Spleen (tissue), 7 donors: ENCODE data around the gene TMEFF1.

Experiments used
- POLR2A ChIP-seq, 3 donors: fragments of 450-650 bp; IDR thresholded peaks; one replicate each; pipeline ENCODE4 v1.5.1; 2017; ENCODE audit warnings: antibody characterized with exemption in 3 of 3, mild to moderate bottlenecking in 1 of 3
- TF ChIP-seq, protein P1 (sequence below), 11 experiments: fragments of 200-600 bp in 7 of 11; fragments of 450-650 bp in 4 of 11; sonication (generic) in 4 of 11; IDR thresholded peaks in 8 of 11; conservative IDR thresholded peaks in 3 of 11; 1 replicate in 7 of 11; 2 replicates in 4 of 11; pipeline versions ENCODE4 v1.4.0 to v1.8.0; 2016 to 2021; ENCODE audit warnings: antibody characterized with exemption in 11 of 11, inconsistent platforms in 4 of 11, mild to moderate bottlenecking in 1 of 11
- donor health status: DM: no; HTN: no; CAD: no; lungs with moderate emphysema.
- donor health status: DM: no; HTN: no; CAD: no.
- donor health status: DM: no; HTN: no; CAD: no.

DNA sequence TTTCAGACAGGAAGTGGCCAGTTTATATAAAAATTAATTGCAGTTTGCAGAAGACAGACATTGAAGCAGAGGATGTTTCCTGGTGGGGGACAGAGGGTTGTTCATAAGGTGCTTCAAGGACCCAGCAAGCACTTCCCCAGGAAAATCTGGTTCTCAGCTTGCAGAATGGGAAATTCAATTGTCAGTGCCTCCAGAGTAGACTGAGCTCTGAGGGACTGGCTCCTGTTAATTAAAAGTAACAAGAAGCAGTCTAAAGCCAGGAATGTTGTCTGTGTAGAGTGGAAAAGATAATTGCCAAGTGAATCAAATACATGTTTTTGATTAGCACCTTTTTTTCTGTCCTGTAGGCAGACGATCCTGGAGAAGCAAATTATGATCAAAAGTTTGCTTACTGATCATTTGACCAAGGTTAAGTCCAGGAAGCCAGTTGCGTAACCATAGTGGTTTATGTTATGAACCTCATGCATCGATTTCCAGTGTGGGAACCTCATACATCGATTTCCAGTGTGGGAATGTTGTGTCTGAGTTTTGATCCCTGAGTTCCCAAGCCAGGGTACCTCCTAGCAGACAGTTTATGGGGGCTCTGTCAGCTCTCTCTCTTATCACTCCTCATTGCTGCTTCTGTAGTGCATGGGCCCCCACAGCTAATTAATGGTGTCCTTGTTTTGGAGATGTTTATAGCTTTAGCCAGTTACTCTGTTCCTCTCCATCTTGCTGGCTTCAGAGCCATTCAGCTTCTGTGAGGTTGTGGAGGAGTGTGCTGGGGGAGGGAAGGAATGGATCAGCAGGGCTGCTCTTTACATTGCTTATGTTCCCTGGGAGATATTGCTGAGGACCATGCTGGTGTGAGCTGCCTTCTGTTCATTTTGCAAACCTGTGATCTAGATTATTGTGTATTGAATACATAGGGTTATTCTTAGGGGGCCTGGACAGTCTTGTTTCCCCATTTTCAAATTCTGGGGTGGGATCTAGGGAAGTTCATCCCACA lies 28.9 kb upstream of the TMEFF1 start:
- TF ChIP-seq, protein P1, sequence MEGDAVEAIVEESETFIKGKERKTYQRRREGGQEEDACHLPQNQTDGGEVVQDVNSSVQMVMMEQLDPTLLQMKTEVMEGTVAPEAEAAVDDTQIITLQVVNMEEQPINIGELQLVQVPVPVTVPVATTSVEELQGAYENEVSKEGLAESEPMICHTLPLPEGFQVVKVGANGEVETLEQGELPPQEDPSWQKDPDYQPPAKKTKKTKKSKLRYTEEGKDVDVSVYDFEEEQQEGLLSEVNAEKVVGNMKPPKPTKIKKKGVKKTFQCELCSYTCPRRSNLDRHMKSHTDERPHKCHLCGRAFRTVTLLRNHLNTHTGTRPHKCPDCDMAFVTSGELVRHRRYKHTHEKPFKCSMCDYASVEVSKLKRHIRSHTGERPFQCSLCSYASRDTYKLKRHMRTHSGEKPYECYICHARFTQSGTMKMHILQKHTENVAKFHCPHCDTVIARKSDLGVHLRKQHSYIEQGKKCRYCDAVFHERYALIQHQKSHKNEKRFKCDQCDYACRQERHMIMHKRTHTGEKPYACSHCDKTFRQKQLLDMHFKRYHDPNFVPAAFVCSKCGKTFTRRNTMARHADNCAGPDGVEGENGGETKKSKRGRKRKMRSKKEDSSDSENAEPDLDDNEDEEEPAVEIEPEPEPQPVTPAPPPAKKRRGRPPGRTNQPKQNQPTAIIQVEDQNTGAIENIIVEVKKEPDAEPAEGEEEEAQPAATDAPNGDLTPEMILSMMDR (IDR thresholded peaks at IDR 0.05 in 8 of 11, conservative IDR thresholded peaks at IDR 0.05 in 3 of 11): no peak
- TF ChIP-seq POLR2A (IDR thresholded peaks at IDR 0.05): no peak
